ENCODE results near the gene PWWP2B.

PWWP2B gene

DNA sequence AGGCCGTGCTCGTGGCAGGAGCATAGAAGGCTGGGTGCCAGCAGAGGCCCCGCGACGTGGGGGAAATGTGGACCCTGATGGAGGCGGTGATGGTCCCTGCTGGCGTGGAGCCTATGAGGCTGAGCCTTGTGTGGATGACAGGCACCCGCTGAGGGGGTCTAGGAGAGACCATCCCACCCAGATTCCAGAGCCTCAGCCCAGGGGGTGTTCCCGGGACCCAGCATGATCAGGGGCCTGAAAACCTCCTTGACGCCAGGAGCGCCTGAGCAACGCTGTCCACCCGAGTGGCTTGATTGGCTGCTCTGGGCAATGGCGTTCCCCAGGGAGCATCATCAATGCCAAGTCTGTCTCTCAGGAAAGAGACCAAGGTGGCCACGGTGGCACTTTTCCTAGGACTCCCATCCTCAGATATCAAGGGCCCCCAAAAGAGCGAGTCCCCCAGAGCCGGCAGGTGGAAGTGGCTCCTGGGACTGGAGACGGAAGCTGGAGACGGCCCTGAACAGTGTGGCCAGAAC is 61.1 kb downstream of the PWWP2B start:
- DNase-seq (ENCODE audit: low spot score), result no peak
- TF ChIP-seq, protein P1, sequence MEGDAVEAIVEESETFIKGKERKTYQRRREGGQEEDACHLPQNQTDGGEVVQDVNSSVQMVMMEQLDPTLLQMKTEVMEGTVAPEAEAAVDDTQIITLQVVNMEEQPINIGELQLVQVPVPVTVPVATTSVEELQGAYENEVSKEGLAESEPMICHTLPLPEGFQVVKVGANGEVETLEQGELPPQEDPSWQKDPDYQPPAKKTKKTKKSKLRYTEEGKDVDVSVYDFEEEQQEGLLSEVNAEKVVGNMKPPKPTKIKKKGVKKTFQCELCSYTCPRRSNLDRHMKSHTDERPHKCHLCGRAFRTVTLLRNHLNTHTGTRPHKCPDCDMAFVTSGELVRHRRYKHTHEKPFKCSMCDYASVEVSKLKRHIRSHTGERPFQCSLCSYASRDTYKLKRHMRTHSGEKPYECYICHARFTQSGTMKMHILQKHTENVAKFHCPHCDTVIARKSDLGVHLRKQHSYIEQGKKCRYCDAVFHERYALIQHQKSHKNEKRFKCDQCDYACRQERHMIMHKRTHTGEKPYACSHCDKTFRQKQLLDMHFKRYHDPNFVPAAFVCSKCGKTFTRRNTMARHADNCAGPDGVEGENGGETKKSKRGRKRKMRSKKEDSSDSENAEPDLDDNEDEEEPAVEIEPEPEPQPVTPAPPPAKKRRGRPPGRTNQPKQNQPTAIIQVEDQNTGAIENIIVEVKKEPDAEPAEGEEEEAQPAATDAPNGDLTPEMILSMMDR (IDR thresholded peaks at IDR 0.05; ENCODE audit: extremely low read depth, insufficient read depth, missing control alignments), result peak; percentile 3
- in situ Hi-C loops (cut with MboI; ENCODE audit: low pct_unique_long_range_greater_than_20kb, low sequenced_read_pairs, unreplicated experiment), result loop anchor here (10.0 kb wide), 1 partner anchor 187 kb away; no protein-coding TSS in a partner anchor

DNA sequence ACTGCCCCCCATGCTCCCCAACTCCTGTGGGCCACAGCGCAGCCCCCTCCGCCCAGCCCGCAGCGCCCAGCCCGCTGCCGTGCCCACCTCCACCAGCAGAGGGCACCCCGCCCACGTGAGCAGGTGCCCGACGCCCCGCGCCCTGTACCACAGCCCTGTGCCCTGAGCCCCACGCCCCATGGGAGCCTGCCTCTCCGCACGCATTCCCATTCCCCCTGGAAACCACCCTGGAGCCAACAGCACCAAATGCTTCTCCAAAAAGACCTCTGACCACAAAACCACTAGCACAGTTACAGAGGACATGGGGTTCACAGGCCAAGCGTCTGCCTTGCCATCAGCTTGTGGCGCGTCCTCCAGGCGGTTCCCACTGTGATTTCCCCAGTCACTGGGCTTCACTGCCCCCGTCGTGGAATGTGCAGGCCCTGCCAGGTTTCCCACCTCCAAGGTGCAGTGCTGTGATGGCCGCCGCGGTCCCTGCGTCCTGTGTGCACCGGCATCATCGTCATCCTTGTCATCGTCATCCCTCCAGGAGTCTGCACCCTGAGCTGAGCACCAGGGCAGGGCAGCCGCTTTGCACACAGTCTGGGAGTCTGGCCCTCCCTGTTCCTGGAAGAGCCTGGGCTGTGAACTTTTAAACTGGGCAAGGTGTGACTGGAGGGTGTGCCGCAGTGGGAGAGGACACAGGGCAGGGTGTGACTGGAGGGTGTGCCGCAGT is 61.7 kb downstream of the PWWP2B start:
- peak; percentile 90 for DNase-seq (ENCODE audit: low spot score)
- in situ Hi-C loops (cut with MboI; ENCODE audit: low pct_unique_long_range_greater_than_20kb, low sequenced_read_pairs, unreplicated experiment), result loop anchor here (10.0 kb wide), 1 partner anchor 186 kb away; no protein-coding TSS in a partner anchor
- TF ChIP-seq, protein P1 (IDR thresholded peaks at IDR 0.05; ENCODE audit: extremely low read depth, insufficient read depth, missing control alignments), result peak; percentile 98

DNA sequence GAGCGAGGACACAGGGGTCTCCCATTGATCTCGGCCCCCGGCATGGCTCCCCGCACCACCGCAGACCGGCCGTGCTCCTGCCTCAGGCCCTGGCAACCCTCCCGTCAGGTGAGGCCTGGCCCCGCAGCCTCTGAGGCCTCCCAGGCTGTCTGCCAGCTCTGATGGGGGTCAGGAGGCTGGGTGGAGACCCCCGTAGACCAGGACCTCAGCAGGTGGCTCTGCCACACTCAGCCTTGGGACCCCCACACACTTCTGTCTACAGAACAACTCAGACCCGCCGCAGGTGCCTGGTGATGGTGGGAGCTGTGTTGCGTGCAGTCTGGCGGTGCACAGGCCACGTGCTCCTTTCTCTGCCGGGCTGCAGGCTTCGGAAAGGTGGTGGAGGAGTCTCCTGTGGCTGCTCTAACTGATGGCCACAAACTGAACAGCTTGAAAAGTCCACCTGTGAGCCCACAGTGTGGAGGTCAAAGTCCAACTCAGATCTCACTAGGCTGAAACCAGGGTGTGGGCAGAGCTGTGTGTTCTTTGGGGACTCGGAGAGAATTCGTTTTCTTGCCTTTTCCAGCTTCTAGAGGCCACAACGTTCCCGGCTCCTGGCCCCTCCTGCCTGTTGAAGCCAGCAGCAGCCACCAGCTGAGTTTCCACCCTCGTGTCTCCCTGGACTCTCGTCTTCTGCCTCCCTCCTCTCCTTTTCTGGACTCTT is 62.5 kb downstream of the PWWP2B start:
- in situ Hi-C loops (cut with MboI; ENCODE audit: low pct_unique_long_range_greater_than_20kb, low sequenced_read_pairs, unreplicated experiment), result loop anchor here (10.0 kb wide), 1 partner anchor 185 kb away; no protein-coding TSS in a partner anchor
- TF ChIP-seq, protein P1 (IDR thresholded peaks at IDR 0.05; ENCODE audit: extremely low read depth, insufficient read depth, missing control alignments), result no peak
- DNase-seq (ENCODE audit: low spot score), result no peak

DNA sequence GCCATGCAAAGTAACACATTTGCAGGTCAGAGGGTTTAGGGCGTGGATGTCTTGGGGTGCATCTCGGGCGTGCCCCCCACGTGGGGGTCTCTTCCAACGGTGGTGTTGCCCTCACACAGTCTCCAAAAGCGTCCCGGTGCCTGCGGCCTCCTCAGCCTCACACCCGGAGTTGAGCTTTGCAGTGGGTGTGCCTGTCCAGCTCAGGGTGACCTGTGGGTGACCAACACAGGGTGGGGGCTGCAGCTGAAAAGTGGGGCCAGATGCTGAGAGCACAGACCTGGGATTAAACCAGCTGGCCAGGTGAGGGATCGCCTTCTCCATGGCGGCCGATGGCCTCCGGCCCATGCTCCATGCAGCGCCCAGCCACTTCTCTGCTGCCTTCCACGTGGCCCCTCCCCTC is 63.1 kb downstream of the PWWP2B start:
- in situ Hi-C loops (cut with MboI; ENCODE audit: low pct_unique_long_range_greater_than_20kb, low sequenced_read_pairs, unreplicated experiment), result no loop called here
- TF ChIP-seq, protein P1 (IDR thresholded peaks at IDR 0.05; ENCODE audit: extremely low read depth, insufficient read depth, missing control alignments), result no peak
- no peak for DNase-seq (ENCODE audit: low spot score)

DNA sequence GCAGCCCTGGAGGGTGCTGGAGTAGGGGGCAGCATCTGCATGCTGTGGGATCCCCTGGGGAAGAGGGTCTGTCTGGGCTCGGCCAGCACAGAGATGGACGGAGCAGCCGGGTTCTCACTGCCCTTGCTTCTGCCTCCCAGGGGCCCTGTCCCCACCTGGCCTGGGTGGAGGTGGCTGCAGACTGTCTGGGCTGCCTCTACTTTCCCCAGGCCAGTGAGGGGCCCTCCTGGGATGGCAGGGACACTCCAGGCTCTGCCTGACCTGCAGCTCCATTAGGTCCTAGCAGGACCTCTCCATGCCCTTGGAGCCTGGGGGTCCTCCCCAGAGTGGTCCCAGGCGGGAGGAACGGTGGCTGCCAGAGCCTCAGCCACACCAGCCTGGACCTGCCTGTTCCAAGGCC is 63.7 kb downstream of the PWWP2B start:
- in situ Hi-C loops (cut with MboI; ENCODE audit: low pct_unique_long_range_greater_than_20kb, low sequenced_read_pairs, unreplicated experiment), result no loop called here
- DNase-seq (ENCODE audit: low spot score), result no peak
- TF ChIP-seq, protein P1 (IDR thresholded peaks at IDR 0.05; ENCODE audit: extremely low read depth, insufficient read depth, missing control alignments), result no peak

DNA sequence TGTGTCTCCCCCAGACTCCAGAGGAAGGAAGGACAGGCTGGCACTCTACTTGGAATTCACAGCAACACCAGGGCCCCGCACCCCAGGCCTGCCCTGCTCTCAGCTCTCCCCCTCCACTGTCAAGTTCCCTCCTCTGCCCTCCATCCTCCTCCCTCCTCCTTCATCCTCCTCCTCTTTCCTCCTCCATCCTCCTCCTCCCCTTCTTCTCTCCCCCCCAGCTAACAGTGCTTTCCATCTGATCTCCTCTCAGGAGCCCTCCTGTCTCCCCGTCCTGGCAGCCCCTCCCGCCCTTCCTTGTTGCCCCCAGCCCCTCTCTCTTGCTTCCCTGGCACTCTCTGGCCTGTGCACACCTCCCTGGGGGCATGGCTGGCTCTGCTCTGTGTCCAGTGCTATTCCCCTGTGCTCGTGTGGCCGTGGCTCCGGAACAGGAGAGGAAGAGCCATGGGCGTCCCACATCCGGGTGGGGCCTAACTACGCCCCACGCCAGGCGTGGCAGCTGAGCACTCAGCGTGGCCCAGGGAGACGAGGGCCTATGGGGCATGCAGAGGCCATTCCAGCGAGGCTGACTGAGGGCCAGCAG is 64.2 kb downstream of the PWWP2B start:
- TF ChIP-seq, protein P1 (IDR thresholded peaks at IDR 0.05; ENCODE audit: extremely low read depth, insufficient read depth, missing control alignments), result no peak
- in situ Hi-C loops (cut with MboI; ENCODE audit: low pct_unique_long_range_greater_than_20kb, low sequenced_read_pairs, unreplicated experiment), result no loop called here
- no peak for DNase-seq (ENCODE audit: low spot score)

Measured in GM13977 (cell line).